ENCODE results near the gene PNPLA2. TPM values are rescaled to one million over a fixed set of nuclear protein-coding genes. Genes with fewer than 3 reads are reported as not detected.

Gene PNPLA2
- total RNA-seq, 1 donor from 2014 or later = 60.0 TPM

DNA sequence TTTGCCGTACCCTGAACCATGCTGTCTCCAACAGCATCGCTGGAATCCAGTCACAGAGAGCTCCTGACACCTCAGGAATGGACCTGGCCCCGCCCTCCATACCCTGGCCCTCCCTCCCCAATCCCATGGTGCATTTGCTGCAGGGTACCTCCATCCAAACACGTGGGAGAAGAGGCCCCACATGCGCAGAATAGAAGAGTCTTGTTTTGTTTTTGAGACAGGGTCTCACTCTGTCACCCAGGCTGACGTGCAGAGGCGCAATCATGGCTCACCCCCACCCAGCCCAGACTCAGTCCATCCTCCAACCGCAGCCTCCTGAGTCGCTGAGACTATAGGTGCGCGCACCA is 2.3 kb upstream of the PNPLA2 start:
- no peak for DNase-seq

DNA sequence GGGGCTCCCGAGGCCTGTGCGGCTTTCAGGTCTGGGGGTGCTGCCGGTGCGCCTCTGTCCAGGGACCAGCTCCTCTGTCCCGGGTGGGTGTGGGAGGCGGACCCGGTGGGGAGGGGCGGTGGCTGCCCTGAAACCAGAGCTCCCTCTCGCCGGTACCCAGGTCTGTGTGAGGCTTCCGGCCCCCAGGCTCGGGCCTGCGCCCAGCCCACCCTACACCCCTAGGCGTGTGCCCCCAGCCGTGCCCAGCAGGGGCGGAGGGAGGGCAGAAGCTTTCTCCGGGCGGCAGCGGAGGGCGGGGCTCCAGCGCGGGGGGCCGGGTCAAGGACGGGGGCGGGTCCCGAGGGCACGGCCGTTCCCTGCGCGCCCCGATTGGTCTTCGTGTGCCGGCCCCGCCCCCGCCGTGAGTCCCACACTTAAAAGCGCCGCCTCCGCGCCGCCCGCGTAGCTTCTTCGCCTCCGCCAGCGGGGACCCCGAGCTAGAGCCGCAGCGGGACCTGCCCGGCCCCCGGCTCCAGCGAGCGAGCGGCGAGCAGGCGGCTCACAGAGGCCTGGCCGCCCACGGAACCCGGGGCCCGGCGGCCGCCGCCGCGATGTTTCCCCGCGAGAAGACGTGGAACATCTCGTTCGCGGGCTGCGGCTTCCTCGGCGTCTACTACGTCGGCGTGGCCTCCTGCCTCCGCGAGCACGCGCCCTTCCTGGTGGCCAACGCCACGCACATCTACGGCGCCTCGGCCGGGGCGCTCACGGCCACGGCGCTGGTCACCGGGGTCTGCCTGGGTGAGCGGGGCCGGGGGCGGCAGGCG is 616 bp downstream of the PNPLA2 start:
- peak; percentile 67 for DNase-seq

GRCh38 chr11:819943-820649 is 1.4 kb downstream of the PNPLA2 start:
- no peak for DNase-seq

DNA sequence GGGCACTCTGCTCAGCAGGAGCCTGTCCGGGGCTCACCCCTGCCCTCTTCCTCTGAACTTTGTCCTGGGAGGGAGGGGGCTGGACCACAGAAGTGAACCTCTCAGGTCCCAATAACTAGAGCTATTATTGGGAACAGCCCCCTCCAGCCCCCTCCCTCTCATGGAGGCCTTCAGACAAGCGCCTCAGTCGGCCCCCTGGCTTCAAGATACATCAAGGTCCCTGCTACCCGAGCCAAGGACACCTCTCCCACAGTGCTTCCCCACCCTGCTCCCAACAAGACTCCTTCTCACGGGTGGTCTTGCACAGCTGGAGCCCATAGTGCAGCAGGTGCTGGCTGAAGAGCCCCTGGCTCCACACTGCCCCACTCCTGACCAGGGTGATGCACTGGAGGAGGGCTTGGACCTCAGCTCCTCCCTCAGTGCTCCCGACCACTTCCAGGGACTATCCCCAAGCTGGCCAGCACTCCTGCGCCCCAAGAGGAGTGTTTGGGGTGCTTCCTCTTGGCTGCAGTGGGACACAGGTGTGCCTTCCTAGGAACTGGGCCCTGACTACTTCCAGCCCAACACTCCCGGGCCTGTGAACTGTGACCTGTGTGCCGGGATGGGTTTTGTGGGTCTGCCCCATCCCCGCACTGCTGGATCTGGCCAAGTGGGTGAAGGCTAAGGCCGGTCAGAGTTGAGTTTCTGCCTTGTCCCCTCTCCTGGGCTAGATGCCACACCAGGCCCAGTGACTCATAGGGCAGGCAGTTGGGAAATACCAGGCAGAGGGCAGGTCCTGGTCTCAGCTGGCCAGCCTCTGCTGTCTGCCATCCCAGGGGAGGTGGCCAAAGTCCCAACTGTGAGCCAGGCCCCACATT is 2.2 kb downstream of the PNPLA2 start:
- DNase-seq = no peak

GRCh38 chr11:821512-822371 is 3.0 kb downstream of the PNPLA2 start:
- no peak for DNase-seq

DNA sequence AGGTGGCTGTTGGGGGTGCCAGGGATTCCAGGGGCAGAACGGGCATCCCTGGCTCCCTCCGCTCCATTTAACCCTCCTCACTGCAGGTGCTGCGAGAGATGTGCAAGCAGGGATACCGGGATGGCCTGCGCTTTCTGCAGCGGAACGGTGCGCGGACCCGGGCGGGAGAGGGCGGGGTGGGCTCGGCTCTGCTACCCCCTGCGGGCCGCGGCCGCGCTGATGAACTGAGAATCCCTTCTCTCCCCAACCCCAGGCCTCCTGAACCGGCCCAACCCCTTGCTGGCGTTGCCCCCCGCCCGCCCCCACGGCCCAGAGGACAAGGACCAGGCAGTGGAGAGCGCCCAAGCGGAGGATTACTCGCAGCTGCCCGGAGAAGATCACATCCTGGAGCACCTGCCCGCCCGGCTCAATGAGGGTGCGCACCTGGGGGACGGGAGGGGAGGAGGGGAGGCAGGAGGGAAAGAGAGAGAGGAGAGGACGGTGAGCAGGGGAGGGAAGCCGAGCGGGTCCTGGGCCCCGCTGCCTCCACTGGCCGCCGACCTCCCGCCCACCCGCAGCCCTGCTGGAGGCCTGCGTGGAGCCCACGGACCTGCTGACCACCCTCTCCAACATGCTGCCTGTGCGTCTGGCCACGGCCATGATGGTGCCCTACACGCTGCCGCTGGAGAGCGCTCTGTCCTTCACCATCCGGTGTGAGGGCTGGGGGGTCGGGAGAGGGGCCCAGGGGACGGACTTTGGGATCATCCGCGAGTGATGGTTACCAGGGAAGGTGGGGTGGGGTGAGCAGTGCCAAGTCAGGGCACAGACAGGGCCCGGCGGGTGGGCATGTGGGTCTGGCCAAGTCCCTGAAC is 5.0 kb downstream of the PNPLA2 start:
- DNase-seq = no peak

GRCh38 chr11:824292-824880 is 5.7 kb downstream of the PNPLA2 start:
- no peak for DNase-seq

DNA sequence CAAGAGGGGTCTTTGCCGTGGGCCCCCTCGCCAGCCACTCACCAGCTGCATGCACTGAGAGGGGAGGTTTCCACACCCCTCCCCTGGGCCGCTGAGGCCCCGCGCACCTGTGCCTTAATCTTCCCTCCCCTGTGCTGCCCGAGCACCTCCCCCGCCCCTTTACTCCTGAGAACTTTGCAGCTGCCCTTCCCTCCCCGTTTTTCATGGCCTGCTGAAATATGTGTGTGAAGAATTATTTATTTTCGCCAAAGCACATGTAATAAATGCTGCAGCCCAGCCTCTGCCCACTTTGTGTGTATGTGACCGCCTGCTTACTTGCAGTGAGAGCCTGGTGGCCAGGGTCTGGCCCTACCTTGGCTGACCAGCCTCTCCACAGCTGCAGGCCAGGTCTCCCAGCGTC is 6.2 kb downstream of the PNPLA2 start:
- DNase-seq = no peak

DNA sequence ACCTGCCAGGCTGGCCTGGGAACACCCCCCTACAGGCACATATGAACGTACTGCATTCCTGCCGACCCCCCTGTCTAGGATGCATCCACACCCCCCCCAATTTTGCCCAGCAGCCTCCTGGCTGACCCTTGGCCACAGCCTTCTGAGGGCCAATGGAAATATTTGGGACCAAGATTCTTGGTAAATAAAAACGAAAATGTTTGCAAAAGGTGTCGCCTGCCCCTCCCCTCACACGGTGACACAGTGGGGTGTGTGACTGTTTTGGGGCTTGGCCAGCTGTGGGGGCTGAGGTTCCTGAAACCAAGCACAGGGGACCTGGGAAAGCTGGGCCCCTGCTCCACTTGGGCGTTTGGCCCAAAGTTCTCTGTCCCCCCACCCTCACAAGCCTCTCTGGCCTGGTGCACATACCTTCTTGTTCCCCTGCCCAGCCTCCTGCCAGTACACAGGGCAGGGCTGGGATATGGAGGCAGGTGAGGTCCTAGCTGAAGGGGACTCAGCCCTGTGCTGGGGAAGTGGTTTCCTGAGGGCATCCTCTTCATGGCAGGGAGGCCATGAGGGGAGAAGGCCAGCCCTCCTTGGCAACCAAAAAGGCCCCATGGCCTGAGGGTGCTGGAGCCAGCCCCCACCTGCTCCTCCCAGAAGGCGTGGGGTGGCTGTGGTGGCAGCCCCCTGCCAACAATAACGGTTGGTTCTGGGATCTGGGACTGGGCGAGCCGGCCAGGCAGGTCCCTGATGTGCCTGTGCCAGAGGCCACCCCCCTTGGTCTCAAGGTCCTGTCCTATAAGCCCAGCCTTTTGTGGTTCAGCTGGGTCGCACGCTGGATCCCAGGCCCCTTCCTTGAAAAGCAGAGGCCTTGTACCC is 6.9 kb downstream of the PNPLA2 start:
- no peak for DNase-seq

DNA sequence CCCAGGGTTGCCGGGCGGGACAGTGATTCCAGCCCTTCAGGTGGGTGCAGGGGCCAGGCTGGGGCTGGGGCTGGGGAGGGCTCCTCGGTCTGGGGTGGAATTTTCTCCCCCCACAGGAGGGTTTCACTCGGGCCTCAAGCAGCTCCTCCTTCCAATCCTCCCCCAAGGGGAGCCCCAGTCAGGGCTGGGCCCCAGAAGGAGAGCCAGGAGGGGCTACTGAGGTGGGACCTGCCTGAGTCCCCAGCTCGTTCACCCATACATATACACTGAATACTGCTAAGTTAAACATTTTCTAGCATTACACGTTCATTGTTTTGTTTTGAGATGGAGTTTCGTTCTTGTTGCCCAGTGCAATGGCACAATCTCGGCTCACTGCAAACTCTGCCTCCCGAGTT is 7.5 kb downstream of the PNPLA2 start:
- no peak for DNase-seq

DNA sequence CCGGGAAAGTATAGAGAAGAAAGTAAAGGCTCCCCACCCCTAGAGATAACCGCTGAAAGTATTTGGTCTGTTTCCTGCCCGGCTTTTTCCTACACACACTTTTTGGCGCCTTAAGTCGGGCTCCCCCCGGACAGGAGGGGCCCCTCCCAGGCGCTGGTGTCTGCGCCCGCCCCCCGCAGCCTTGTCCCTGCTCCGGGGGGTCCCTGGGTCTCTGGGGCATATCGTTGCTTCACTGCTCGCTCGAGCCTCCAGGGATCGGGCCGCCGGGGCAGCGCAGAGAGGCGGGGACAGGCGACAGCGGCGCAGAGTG is 8.1 kb downstream of the PNPLA2 start:
- DNase-seq = no peak

DNA sequence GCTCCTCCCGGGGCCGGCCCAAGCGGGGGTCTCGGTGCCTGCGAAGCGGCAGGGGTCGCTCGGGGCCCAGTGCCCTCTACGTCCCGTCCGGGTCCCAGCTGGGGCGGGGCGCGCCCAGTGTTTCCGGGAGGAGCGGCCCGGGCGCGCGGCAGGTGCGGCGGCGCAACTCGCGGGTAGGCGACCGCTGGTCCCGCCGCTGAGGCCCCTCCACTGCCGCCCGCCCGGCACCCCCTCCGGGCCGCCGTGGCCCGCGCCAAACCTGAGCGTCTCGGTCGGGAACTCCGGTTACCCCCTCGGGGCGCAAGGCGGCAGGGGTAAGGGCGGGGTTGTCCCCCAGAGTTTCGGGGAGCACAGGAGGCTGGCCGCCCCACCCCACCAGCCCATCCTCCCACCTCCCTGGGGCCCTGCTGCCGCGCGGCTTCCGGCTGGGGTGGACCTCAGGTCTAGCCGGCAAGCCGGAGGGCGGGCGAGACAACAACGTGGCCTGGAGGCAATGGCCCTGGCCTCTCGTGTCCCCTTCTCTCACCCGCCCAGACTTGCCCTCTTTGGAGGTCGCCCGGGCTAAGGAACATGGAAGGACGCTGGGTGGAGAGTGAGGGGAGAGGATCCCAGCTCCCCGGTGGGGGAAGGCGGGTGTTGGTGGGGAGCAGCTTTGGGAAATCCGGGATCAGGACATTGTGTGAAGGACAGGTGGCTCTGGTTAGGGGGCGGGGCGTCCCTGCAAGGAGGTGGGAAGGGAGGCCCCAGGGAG is 8.6 kb downstream of the PNPLA2 start:
- no peak for DNase-seq

- DNase-seq = no peak
Observed at GRCh38 chr11:827897-828192, 9.1 kb downstream of the PNPLA2 start, which contains the start of gene CRACR2B. Gene CRACR2B, plus strand, starts transcription at chr11:827919. Its CDS starts 689 bp downstream, at chr11:828608.

GRCh38 chr11:828506-829175 is 9.9 kb downstream of the PNPLA2 start:
- no peak for DNase-seq

DNA sequence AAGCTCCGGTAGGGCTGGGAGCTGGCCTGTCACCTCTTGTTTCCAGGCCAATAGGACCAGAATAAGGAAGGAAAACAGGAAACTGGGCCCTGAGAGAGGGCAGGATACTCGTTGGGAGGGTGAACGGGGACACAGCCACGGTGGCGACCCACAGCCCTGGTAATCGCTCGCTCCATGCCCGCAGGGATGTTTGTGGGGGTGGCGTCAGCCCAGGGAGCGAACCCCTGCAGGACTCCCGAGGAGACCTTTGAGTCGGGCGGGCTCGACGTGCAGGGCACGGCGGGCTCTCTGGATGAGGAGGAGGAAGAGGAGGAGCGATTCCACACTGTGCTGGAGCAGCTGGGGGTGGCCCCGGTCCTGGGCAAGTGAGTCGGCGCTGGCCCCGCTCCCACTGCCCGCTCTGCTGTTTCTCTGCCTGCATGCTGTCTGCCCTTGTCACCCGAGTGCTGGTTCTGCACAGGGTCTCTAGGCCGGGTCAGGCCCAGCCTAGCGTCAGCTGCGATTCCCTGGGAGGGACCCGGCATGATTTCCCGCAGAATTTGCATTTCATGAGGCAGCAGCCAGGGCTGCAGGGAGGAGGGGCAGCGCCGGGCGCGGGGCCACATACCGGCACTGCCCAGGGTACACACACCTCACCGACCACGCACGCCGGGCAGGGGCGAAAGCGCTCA is 10.6 kb downstream of the PNPLA2 start:
- no peak for DNase-seq

DNA sequence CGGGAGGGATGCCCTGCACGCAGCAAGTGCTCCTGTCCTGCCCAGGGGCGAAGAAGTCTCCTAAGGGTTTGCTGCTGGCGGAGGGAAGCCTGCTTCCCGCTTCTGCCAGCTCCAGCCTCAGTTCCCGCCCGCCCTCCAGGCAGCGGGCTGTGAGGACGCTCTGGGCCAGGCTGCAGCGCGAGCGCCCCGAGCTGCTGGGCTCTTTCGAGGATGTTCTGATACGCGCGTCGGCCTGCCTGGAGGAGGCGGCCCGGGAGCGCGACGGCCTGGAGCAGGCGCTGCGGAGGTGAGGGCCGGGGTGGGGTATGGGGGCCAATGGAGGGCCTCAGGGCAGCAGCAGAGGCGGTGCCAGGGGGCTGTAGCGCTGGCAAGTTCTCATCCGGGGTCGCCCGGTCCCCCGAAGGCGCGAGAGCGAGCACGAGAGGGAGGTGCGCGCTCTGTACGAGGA is 11.2 kb downstream of the PNPLA2 start:
- DNase-seq = no peak

- no peak for DNase-seq
Observed at GRCh38 chr11:830295-831117, 11.8 kb downstream of the PNPLA2 start.

All from skin of body (tissue), 2 donors.